PFSK-1 (cell line): ENCODE results near the gene CUX1.

Experiments
- FOXP2 ChIP-seq: optimal IDR thresholded peaks from 2 replicates; pipeline ENCODE3; 2011; ENCODE audit warnings: borderline replicate concordance, control low read depth, inconsistent platforms; ENCODE audit not compliant: insufficient read depth; ENCODE audit errors: extremely low read length, extremely low read depth
- POLR2AphosphoS5 ChIP-seq: IDR thresholded peaks from 2 replicates; pipeline ENCODE4 v1.6.1; 2012; ENCODE audit warnings: low read depth, mild to moderate bottlenecking, control low read depth, low read length, moderate library complexity
- REST ChIP-seq, 2 experiments: IDR thresholded peaks; 2 replicates each; pipeline versions ENCODE4 v1.6.1 to v1.8.0; 2011 to 2012; ENCODE audit warnings: low read depth in 2 of 2, low read length in 2 of 2, control low read depth in 1 of 2, inconsistent platforms in 1 of 2, mild to moderate bottlenecking in 1 of 2, moderate library complexity in 1 of 2; ENCODE audit not compliant: insufficient read depth in 1 of 2
- SIN3A ChIP-seq: IDR thresholded peaks from 2 replicates; pipeline ENCODE4 v1.6.1; 2012; ENCODE audit warnings: mild to moderate bottlenecking, low read length, moderate library complexity, borderline replicate concordance; ENCODE audit not compliant: insufficient read depth
- TAF1 ChIP-seq: IDR thresholded peaks from 2 replicates; pipeline ENCODE4 v1.6.1; 2012; ENCODE audit warnings: low read length, control low read depth, borderline replicate concordance; ENCODE audit not compliant: insufficient read depth

Gene CUX1

DNA sequence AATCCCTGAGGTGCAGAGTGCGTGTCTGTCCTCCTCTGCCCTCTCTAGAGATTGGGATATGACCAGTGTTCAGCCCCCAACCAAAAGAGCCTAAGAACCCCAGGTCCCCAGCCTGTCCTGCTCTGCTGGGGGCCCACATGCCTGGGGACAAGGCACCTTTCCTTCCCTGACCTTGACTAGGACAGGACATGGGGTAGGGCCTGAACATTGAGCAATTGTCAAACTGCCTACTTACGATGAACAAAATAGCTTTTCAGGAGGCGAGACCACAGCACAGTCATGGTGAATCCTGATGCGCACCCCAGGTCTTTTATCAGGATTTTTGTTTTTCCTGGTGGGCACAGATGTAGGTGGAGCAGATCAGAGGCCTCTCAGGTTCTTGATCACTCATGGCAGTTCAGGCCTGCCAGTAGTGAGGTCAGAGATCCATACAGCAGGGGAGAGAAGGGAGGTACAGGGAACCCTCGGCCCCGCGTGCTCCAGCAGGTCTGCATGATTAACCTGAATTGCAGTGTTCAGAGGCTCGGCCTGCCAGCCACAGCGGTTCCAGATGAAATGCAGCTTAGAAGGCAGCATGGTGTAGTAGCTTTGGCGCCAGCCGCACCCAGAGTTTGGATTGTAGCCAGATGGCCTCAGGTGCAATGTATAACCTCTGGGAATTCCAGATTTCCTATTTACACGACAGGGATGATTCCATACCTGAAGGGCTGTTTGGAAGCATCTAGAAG lies 191.3 kb downstream of the CUX1 start:
- TF ChIP-seq REST (IDR thresholded peaks at IDR 0.05; ENCODE audit: insufficient read depth in 1 of 2, low read depth in 2 of 2, low read length in 2 of 2), result no peak
- TF ChIP-seq SIN3A, result no peak
- TF ChIP-seq TAF1, result no peak
- no peak for TF ChIP-seq FOXP2
- TF ChIP-seq POLR2AphosphoS5, result no peak

GRCh38 chr7:102009628-102010027 lies 192.2 kb downstream of the CUX1 start:
- TF ChIP-seq POLR2AphosphoS5, result no peak
- TF ChIP-seq FOXP2, result no peak
- TF ChIP-seq REST (IDR thresholded peaks at IDR 0.05; ENCODE audit: insufficient read depth in 1 of 2, low read depth in 2 of 2, low read length in 2 of 2), result no peak
- TF ChIP-seq SIN3A, result no peak
- no peak for TF ChIP-seq TAF1

DNA sequence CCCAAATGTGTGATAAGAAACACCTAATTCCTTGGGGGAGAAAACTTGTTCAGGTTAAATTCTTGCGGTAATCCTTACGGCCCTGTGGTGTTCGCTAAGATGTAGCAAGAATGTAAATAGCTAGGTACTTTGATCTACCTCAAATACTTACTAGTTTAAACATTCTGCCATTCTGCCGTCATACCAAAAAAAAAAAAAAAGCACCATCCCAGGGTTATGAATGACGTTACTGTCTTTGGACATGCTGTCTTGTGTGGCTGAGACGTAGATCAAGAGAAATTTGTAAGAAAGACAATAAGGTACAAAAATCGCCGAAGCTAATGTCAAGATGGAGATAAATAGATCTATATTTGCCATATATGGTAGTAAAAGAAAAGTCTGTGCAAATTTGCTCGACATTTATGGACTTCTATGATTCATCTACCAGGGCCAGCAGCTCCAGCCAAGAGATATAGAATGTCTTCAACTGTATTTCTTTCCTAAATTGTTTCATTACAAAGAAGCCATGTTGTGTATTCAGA lies 195.6 kb downstream of the CUX1 start:
- TF ChIP-seq SIN3A (no peak), POLR2AphosphoS5 (no peak), TAF1 (no peak), REST (IDR thresholded peaks at IDR 0.05; ENCODE audit: insufficient read depth in 1 of 2, low read depth in 2 of 2, low read length in 2 of 2) (no peak), FOXP2 (no peak)

DNA sequence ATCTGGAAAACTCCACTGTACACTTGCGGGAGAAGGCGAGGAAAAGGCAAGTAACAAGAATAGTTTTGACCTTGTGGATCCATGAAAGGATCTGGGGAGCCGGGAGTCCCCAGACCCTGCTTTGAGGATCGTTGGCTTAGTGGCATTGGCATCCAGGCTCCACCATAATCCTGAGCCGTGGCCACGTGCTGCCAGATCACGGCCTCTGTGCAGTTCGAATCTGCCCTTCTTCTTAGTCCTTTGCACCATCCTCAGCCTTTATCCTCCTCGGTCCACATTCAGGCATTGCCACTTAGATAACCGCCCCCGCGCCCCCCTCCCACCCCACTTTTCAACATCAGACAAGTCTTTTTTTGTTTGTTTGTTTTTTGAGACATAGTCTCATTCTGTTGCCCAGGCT lies 201.4 kb downstream of the CUX1 start:
- TF ChIP-seq FOXP2, result no peak
- no peak for TF ChIP-seq POLR2AphosphoS5
- TF ChIP-seq TAF1, result no peak
- no peak for TF ChIP-seq REST (IDR thresholded peaks at IDR 0.05; ENCODE audit: insufficient read depth in 1 of 2, low read depth in 2 of 2, low read length in 2 of 2)
- no peak for TF ChIP-seq SIN3A
